ENCODE data around the gene MCM8.
"Not testable (repeated sequence)": the region's sequence is repeated elsewhere in the genome, so short reads cannot be mapped to it uniquely, and the experiment has no call there.

The MCM8 gene

DNA sequence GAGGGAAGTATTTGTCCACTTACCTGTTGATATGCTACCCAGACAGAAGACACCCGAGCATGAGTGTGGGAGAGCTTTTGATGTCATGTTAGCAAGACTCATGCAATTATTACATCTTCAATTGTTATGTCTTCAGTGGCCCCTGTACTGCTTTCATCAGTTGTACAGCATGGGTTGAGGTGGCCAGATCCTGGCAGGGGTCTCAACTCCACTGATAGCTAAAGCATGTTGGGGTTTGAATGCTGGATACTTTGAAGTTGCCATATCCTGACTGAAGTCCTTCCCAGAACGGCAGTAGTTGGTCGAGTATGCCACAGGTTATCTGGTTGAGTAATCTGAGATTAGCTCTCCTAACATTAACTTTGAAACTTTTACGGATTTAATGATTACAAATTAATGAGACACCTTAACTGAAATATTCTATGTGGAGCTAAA, 56.7 kb downstream of the MCM8 start:
- DNase-seq (ENCODE audit: low spot score) = peak; percentile 28

DNA sequence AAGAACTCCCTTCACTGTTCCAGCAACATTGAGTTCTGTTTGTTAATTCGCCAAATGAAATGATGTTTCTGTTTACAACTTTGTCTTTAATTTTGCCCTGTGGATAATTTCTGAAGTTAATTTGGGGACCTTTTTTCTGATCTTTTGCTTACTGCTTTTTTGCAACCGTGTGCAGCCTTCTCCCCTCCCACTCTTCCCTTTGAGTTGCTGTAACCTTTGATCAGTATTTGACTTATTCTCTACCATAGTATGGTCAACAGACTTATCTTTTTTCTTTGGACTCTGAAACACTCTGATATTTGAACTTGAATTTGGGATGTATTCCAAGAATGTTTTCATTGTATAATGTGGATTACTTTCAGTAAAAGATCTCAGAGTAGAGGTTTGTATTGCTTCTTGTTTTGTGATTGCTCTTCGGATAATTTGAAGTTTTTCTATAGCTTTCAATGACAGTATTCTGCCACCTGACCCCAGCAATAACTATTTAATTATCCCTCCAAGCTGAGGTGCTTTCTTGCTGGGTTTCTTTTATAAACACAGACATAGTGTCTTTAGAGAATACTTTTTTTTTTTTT, 57.2 kb downstream of the MCM8 start:
- no peak for DNase-seq (ENCODE audit: low spot score)

- DNase-seq (ENCODE audit: low spot score) = no peak
Measured at GRCh38 chr20:6008254-6008653, 57.8 kb downstream of the MCM8 start.

- no peak for DNase-seq (ENCODE audit: low spot score)
Measured at GRCh38 chr20:6012179-6012578, 61.7 kb downstream of the MCM8 start.

DNA sequence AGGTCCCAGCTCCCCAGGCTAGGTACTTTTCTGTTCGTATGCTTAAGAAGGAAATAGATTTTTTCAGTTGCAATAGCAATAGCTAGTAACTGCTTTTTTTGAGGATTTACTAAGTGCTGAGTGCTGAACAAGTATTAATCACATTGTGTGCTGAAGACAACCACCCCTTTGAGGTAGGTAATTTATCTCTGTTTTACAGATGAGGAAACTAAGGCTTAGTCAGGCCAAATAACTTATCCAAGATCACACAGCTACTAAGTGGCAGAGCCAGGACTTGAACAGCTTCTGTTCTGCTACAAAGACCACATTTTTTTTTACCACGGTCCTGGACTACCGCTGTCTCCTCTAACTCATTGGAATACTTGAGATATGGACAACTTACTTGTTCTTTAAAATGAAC, 63.6 kb downstream of the MCM8 start:
- DNase-seq (ENCODE audit: low spot score) = no peak

DNA sequence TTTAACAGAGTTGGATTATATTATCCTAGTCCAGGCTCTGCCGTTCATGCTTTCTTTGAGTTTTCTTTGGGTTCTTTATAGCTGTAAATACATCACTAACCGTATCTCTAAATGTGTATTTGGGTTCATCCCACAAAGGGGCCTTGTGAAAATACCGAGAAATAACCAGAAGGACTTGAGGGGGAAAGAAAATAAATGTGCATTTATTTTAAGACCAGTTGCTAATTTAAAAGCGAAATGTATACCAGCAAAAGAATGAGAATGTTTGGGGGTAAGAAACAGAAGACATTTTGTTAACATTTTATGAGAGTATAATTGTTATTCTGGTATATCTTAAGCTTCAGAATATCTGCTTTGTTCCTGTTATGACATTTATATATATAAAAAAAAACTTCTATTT, 64.5 kb downstream of the MCM8 start:
- DNase-seq (ENCODE audit: low spot score) = no peak

DNA sequence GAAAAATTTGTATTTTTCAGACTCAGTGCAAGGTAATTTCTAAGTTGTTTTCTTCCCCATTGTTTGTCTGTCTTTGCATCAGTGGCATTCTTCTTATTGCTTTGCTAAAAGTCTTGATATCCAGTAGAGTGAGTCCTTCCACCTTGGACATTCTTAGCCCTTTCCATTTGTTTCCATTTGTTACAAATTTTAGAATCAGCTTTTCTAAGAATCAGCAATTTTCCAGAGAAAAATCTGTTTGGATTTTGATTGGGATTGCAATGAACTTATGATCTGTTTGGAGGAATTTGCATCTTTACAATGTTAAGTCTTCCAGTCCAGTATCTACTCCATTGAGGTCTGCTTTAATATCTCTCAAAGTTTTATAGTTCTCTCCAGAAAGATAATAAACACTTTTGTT, 67.0 kb downstream of the MCM8 start:
- DNase-seq (ENCODE audit: low spot score) = no peak

- no peak for DNase-seq (ENCODE audit: low spot score)
Measured at GRCh38 chr20:6017880-6018279, 67.4 kb downstream of the MCM8 start.

DNA sequence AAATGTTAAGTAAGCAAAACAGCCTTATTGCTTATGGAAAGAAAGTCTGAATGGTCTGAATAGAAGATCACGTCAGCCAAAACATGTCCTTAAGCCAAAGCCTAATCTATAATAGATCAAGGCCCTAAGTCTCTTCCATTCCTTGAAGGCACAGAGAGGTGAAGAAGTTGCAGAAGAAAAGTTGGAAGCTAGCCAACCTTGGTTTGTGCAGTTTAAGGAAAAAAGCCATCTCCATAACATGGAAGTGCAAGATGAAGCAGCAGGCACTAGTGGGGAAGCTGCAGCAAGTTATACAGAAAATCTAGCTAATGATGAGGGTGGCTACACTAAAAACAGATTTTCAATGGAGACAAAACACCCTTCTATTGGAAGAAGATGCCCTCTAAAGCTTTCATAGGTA, 74.3 kb downstream of the MCM8 start:
- no peak for DNase-seq (ENCODE audit: low spot score)

GRCh38 chr20:6026051-6026450, 75.6 kb downstream of the MCM8 start:
- no peak for DNase-seq (ENCODE audit: low spot score)

DNA sequence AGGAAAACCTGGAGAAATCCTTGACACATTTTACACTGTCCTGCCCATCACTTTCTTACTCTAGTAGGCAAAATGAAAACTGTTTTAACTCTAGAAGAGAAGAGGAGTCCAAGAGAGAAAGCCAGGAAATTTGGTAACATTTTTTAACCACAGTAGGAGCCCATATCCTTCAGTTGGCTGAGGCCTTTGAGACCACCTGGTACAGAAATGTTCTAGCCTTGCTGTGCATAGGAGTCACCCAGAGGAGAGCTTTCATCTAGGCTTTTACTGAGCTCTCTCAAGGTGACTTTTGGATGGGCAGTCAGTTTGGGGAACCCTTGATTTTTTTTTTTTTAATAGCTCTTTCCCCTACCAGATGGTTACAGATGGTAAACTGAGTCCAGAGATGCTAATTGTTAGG, 78.4 kb downstream of the MCM8 start:
- no peak for DNase-seq (ENCODE audit: low spot score)

DNA sequence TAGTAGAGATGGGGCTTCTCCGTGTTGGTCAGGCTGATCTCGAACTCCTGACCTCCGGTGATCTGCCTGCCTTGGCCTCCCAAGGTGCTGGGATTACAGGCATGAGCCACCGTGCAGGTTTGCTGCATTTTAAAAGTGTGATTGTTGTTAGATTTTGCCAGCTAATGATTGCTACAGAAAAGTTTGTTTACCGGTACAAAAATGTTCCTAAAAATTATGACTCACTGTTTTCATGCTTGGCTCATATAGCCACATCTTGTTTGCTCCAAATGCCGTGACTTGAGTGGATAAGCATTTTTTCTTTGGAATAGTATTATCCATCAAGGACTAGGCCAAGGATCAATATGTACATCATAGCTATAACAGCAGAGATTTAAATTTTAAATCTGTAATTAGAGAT, 79.1 kb downstream of the MCM8 start:
- no peak for DNase-seq (ENCODE audit: low spot score)

- no peak for DNase-seq (ENCODE audit: low spot score)
Measured at GRCh38 chr20:6030453-6031080, 80.1 kb downstream of the MCM8 start.

- DNase-seq (ENCODE audit: low spot score) = not testable (repeated sequence)
Measured at GRCh38 chr20:6032907-6033306, 82.5 kb downstream of the MCM8 start.

- DNase-seq (ENCODE audit: low spot score) = no peak
Measured at GRCh38 chr20:6034134-6034969, 83.9 kb downstream of the MCM8 start.

GRCh38 chr20:6036213-6036612, 85.8 kb downstream of the MCM8 start:
- no peak for DNase-seq (ENCODE audit: low spot score)

- no peak for DNase-seq (ENCODE audit: low spot score)
Measured at GRCh38 chr20:6037082-6037481, 86.6 kb downstream of the MCM8 start.

DNA sequence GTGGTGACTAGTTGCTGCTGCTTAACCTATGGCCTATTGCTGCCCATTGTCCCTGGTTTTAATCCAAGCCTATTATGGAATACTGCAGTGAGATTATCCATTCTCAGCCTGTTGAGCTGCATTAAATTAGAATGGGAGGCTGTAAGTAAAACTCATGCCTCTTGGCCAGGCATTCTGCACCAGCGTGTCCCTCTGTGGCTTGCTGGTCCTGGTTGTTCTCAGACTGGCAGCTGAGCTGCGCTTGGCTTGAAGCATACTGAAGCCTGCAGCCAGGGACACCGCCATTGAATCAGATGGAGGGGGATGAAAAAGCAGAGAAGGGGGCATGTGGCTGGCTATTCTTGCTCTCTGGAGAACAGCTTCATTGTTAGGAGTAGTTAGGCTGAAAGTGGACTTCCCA, 87.8 kb downstream of the MCM8 start:
- DNase-seq (ENCODE audit: low spot score) = no peak

GRCh38 chr20:6039766-6040165, 89.3 kb downstream of the MCM8 start:
- DNase-seq (ENCODE audit: low spot score) = no peak

- no peak for DNase-seq (ENCODE audit: low spot score)
Measured at GRCh38 chr20:6040540-6040939, 90.1 kb downstream of the MCM8 start.

- DNase-seq (ENCODE audit: low spot score) = no peak
Measured at GRCh38 chr20:6040958-6041807, 90.7 kb downstream of the MCM8 start.

DNA sequence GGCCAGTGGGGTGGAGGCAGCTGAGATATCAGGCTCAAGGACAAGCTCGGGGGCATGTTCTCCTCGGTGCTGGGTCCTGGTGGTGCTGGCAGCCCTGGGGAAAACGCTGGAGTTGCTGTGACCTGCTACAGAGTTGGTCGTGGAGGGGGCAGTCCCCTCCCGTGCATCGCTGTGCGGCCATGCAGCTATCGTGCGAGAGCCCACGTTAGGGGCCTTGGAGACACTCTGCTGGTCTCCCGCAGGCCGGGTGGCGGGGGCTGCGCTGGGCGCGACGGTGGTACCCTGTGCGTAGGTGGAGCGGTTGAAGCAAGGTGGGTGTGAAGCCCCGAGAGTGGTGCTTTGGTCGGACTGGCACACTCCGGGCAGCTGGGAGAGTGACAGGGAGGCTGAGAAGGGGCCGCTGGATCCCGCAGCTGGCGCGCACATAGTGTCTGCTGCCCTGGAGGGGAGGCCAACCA, 91.4 kb downstream of the MCM8 start:
- DNase-seq (ENCODE audit: low spot score) = no peak

Measured in NAMALWA (cell line).